Fibroblast of lung (primary cell): Measurements from ENCODE around the gene CCT6A. TPM values are rescaled to one million over a fixed set of nuclear protein-coding genes. Genes with fewer than 3 reads are reported as not detected.
"Not testable (repeated sequence)": the region's sequence is repeated elsewhere in the genome, so short reads cannot be mapped to it uniquely, and the experiment has no call there.

Experiments used
- DNase-seq, 2 donors: peaks; one replicate each; pipeline versions ENCODE4 v3.0.0 to v3.0.0-alpha.2; 2010; ENCODE audit warnings: low read depth in 2 of 2
- H2AFZ ChIP-seq: 2 replicates; pipeline ENCODE4 v1.5.1; 2012; ENCODE audit warnings: low read length, control low read depth, inconsistent platforms
- H3K27ac ChIP-seq: 2 replicates; pipeline ENCODE4 v1.5.1; 2011; ENCODE audit warnings: low read length, control low read depth; ENCODE audit not compliant: insufficient read depth
- H3K27me3 ChIP-seq: 2 replicates; pipeline ENCODE4 v1.5.1; 2011; ENCODE audit warnings: mild to moderate bottlenecking, low read length; ENCODE audit not compliant: control insufficient read depth, insufficient read depth
- H3K36me3 ChIP-seq: 2 replicates; pipeline ENCODE4 v1.5.1; 2011; ENCODE audit warnings: low read length; ENCODE audit not compliant: control insufficient read depth, insufficient read depth
- H3K4me1 ChIP-seq: 2 replicates; pipeline ENCODE4 v1.5.1; 2011; ENCODE audit warnings: low read length; ENCODE audit not compliant: control insufficient read depth, insufficient read depth; ENCODE audit errors: extremely low read depth
- H3K4me2 ChIP-seq: 2 replicates; pipeline ENCODE4 v1.5.1; 2011; ENCODE audit warnings: low read length, control low read depth; ENCODE audit not compliant: insufficient read depth; ENCODE audit errors: extremely low read depth
- H3K4me3 ChIP-seq, 4 experiments: fragments of 200-600 bp in 1 of 4; sonication (generic) in 1 of 4; replicated peaks in 1 of 4; 2 replicates each; pipeline ENCODE4 v1.5.1; 2011 to 2016; ENCODE audit warnings: low read length in 4 of 4, low read depth in 3 of 4, mild to moderate bottlenecking in 3 of 4, control low read depth in 2 of 4, inconsistent platforms in 1 of 4, mixed read lengths in 1 of 4; ENCODE audit not compliant: insufficient read depth in 1 of 4; ENCODE audit errors: control extremely low read depth in 1 of 4
- H3K79me2 ChIP-seq: 2 replicates; pipeline ENCODE4 v1.5.1; 2012; ENCODE audit warnings: mild to moderate bottlenecking, low read length, inconsistent platforms; ENCODE audit not compliant: control insufficient read depth, insufficient read depth
- H3K9ac ChIP-seq: 2 replicates; pipeline ENCODE4 v1.5.1; 2011; ENCODE audit warnings: mild to moderate bottlenecking, low read length, control low read depth; ENCODE audit not compliant: insufficient read depth
- H3K9me3 ChIP-seq: 2 replicates; pipeline ENCODE4 v1.5.1; 2012; ENCODE audit warnings: low read depth, low read length; ENCODE audit not compliant: control insufficient read depth, insufficient read depth
- H4K20me1 ChIP-seq: 2 replicates; pipeline ENCODE4 v1.5.1; 2011; ENCODE audit warnings: low read length; ENCODE audit not compliant: control insufficient read depth, insufficient read depth; ENCODE audit errors: extremely low read depth
- EZH2 ChIP-seq: IDR thresholded peaks from 2 replicates; pipeline ENCODE4 v1.5.1; 2012; ENCODE audit warnings: low read length, control low read depth, mild to moderate bottlenecking; ENCODE audit errors: missing control alignments
- polyA plus RNA-seq, 2 donors: library from polyadenylated mRNA; depleted of rRNA in 1 of 2; stranded (reverse) in 1 of 2; unstranded in 1 of 2; fragments of >200 nt; gene quantifications; 2 replicates each; pipeline ENCODE4 v1.2.1, GENCODE V29; 2011 to 2012; ENCODE audit warnings: missing spikeins in 1 of 2
- total RNA-seq: library from RNA; depleted of rRNA; stranded (reverse); fragments of >200 nt; gene quantifications from 2 replicates; pipeline ENCODE4 v1.2.1, GENCODE V29; 2014
- TF ChIP-seq, protein P1 (sequence below), 2 donors: IDR thresholded peaks in 1 of 2; conservative IDR thresholded peaks in 1 of 2; 1 replicate in 1 of 2; 2 replicates in 1 of 2; pipeline ENCODE4 v1.5.1; 2011 to 2012; ENCODE audit warnings: low read length in 2 of 2, control low read depth in 1 of 2, inconsistent platforms in 1 of 2, low read depth in 1 of 2, mild to moderate bottlenecking in 1 of 2

CCT6A gene
- total and polyA plus RNA-seq, 2 donors (not counting 1 experiment from before 2014, with no cell fraction given), result 158 to 172 TPM

- TF ChIP-seq, protein P1, sequence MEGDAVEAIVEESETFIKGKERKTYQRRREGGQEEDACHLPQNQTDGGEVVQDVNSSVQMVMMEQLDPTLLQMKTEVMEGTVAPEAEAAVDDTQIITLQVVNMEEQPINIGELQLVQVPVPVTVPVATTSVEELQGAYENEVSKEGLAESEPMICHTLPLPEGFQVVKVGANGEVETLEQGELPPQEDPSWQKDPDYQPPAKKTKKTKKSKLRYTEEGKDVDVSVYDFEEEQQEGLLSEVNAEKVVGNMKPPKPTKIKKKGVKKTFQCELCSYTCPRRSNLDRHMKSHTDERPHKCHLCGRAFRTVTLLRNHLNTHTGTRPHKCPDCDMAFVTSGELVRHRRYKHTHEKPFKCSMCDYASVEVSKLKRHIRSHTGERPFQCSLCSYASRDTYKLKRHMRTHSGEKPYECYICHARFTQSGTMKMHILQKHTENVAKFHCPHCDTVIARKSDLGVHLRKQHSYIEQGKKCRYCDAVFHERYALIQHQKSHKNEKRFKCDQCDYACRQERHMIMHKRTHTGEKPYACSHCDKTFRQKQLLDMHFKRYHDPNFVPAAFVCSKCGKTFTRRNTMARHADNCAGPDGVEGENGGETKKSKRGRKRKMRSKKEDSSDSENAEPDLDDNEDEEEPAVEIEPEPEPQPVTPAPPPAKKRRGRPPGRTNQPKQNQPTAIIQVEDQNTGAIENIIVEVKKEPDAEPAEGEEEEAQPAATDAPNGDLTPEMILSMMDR (conservative IDR thresholded peaks at IDR 0.05 in 1 of 2, IDR thresholded peaks at IDR 0.05 in 1 of 2; ENCODE audit: low read depth in 1 of 2, low read length in 2 of 2), result no peak
- no peak for TF ChIP-seq EZH2
- Histone ChIP-seq H3K4me2 (no peak overlapping the region), H3K36me3 (peaks cover 14% of the 10 kb centered on the region), H3K27me3 (no peaks in the 10 kb centered on the region), H2AFZ (no peak overlapping the region), H4K20me1 (no peaks in the 10 kb centered on the region), H3K27ac (peak overlapping the region; percentile 45), H3K9me3 (no peaks in the 10 kb centered on the region), H3K4me1 (peaks cover 16% of the 10 kb centered on the region), H3K4me3 (no peak overlapping the region), H3K79me2 (peaks cover 12% of the 10 kb centered on the region), H3K9ac (no peak overlapping the region)
- peak; percentile 57 to 92 for DNase-seq
Measured at GRCh38 chr7:56062382-56062781, 10.8 kb downstream of the CCT6A start.

GRCh38 chr7:56063500-56063881, 11.9 kb downstream of the CCT6A start:
- H3K79me2 ChIP-seq, result peaks cover 12% of the 10 kb centered on the region
- H3K4me2 ChIP-seq, result peak overlapping the region; percentile 44

DNA sequence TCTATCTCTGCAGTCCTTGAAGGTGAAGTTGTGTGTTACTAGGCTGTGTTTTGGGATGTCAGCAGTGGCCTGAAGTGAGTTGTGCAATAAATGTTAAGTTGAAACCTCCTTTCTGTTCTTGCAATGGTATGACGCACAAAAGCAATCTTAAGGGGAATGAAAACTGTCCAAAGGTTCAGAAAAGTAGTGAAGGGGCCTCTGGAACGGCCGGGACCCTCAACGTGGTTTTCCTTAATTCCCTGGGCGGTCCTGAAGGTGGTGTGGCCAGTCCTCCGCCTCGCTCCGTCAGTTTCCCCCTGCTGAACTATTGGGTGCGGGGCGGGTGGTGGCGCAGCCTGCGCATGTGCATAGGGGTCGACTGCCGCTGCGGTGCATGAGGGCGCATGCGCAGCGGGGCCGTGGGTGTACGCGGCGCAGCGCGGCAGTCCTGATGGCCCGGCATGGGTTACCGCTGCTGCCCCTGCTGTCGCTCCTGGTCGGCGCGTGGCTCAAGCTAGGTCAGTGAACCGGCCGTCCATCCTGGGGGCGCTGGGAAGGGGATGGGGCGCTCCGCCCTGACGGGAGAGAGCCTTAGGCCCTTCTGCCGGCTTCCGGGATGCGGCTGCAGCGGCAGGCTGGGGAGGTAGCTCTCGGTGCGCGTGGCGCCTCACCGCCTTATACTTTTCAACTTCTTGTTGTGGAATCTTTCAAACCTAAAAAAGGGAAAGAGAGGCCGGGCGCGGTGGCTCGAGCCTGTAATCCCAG, 12.5 kb downstream of the CCT6A start, which contains the start of gene SUMF2:
SUMF2 (plus strand) TSS at position 405 of the 744 bp plus-strand sequence; CDS start at position 431, 26 bp downstream.
- Histone ChIP-seq H3K27ac (peak within 1 kb of the TSS; percentile 82), H2AFZ (peak within 1 kb of the TSS; percentile 81), H3K4me3 (peak within 1 kb of the TSS; percentile 65 to 96 (median 84)), H4K20me1 (no peaks in the 10 kb centered on the region), H3K79me2 (peaks cover 12% of the 10 kb centered on the region), H3K9ac (peak within 1 kb of the TSS; percentile 86), H3K9me3 (no peaks in the 10 kb centered on the region), H3K4me1 (peaks cover 16% of the 10 kb centered on the region), H3K36me3 (peaks cover 10% of the 10 kb centered on the region), H3K27me3 (no peaks in the 10 kb centered on the region), H3K4me2 (peak within 1 kb of the TSS; percentile 69)
- TF ChIP-seq EZH2, result no peak
- TF ChIP-seq, protein P1 (conservative IDR thresholded peaks at IDR 0.05 in 1 of 2, IDR thresholded peaks at IDR 0.05 in 1 of 2; ENCODE audit: low read depth in 1 of 2, low read length in 2 of 2), result peak in 1 of 2 donors; percentile 12
- peak; percentile 81 to 91 for DNase-seq

More at GRCh38 chr7:56063500-56063881, 11.9 kb downstream of the CCT6A start:
- H3K36me3 ChIP-seq, result peaks cover 10% of the 10 kb centered on the region
- peak overlapping the region; percentile 82 for H3K27ac ChIP-seq
- no peak for TF ChIP-seq EZH2
- TF ChIP-seq, protein P1 (conservative IDR thresholded peaks at IDR 0.05 in 1 of 2, IDR thresholded peaks at IDR 0.05 in 1 of 2; ENCODE audit: low read depth in 1 of 2, low read length in 2 of 2), result no peak
- no peak for DNase-seq
- peaks cover 16% of the 10 kb centered on the region for H3K4me1 ChIP-seq
- peak overlapping the region; percentile 65 to 96 (median 84) for H3K4me3 ChIP-seq
- H4K20me1 ChIP-seq, result no peaks in the 10 kb centered on the region
- H3K9me3 ChIP-seq, result no peaks in the 10 kb centered on the region
- H2AFZ ChIP-seq, result no peak overlapping the region
- no peaks in the 10 kb centered on the region for H3K27me3 ChIP-seq
- H3K9ac ChIP-seq, result no peak overlapping the region

GRCh38 chr7:56066376-56066775, 14.8 kb downstream of the CCT6A start:
- DNase-seq, H3K36me3 ChIP-seq, H3K9me3 ChIP-seq, H3K4me3 ChIP-seq, H3K27ac ChIP-seq, H3K9ac ChIP-seq, H2AFZ ChIP-seq, H3K27me3 ChIP-seq, H4K20me1 ChIP-seq, H3K4me2 ChIP-seq: not testable (repeated sequence)
- Histone ChIP-seq H3K4me1 (peaks cover 16% of the 10 kb centered on the region), H3K79me2 (peaks cover 12% of the 10 kb centered on the region)
